A204.1 (cell line): ENCODE results near the gene PREP.
"Not testable (repeated sequence)": the region's sequence is repeated elsewhere in the genome, so short reads cannot be mapped to it uniquely, and the experiment has no call there.

ENCODE experiments used
- FAIRE-seq: peaks from 2 replicates; lab custom pipeline; 2012; peaks lifted over from hg19 to GRCh38; lab: Jason Lieb, UNC

PREP gene

DNA sequence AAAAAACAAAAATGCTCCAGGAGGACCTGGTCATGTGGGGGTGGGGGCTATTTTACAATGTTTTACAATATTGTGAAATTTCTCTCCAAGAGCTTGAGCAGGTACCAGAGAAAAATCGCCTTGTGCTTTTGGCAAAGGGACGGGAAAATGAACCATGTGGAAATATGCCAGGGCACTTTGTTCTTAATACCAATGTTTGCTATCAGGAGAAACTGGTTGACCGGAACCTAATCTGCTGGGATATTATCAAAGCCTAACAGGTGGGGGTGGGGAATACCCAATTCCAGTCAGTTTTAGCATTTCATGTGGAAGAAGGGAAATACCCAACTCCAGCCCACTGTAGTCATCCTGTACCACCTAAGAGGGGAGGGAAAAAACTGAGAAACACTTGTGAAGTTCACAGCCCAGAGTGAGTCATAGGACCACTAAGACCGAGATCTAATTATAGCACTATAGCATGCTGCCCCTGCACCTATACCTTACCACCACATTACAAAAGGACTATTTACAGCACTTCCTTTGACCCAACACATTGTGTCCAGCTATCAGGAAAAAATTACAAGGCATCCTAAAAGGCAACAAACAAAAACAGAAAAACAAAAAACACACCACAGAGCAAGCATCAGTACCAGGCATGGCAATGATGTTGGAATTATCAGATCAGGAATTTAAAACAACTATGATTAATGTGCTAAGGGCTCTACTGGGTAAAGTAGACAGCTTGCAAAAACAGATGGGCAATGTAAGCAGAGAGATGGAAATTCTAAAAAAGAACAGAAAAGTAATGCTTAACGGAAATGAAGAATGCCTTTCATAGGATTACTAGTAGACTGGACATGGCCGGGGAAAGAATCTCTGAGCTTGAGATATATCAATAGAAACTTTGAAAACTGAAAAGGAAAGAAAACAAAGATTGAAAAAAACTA lies 138.9 kb downstream of the PREP start:
- no peak for FAIRE-seq

DNA sequence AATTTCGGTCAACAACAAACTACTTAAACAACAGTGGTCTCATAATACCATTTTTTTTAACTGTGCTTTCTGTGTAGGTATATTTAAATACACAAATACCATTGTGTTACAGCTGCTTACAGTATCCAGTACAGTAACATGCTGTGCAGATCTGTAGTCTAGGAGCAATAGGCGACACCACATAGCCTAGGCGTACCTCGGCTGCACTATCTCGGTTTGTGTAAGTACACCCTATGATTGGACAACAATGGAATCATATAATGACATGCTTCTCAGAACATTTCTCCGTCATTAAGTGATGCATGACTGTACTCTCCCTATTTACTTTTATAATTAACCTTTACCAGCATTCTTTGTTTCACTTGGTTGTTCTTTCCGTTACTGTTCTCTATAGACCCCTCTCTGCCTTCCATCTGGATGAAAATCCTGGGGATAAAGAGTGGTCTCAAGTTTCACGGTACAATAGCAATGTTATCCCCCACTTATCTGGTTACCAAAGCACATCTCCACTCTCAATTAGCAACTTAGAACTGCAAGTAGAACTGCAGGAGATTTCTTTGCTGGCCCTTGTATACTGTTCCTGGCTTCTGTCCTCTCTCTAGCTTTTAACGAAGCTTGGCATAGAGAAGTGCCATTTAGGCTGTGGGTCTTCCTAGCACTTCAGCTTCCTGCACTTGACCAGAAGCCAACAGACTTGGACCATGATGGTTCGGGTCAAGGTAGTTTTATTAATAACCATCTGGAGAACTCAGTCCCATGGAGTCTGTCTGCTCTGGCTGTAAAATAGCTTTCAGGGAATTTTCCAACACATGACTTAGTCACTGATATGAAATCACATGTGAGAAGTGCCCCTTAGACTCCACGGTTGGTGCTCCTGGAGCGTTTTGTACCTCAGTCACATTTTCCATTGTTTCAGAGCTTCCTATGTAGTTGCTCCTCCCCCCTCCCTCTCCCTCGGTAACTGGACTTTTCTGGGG lies 142.7 kb downstream of the PREP start:
- no peak for FAIRE-seq

DNA sequence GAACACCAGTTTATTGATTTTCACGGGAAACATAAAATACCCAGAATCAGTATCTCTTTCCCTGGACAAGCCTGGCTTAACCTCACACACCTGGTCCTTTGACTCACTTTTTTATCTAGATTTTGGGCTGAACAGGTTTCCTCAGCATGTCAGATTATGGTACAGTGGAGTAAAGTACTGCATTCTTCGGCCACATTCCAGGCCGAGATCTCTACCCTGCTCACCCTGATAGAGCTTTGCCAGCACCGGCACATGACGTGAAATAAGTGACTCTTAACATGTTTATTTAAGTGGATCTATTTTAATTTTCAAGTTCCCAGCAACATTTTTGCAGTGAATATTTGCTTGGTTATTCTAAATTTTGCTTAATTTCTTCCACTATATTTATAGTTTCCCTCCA lies 144.1 kb downstream of the PREP start:
- no peak for FAIRE-seq

DNA sequence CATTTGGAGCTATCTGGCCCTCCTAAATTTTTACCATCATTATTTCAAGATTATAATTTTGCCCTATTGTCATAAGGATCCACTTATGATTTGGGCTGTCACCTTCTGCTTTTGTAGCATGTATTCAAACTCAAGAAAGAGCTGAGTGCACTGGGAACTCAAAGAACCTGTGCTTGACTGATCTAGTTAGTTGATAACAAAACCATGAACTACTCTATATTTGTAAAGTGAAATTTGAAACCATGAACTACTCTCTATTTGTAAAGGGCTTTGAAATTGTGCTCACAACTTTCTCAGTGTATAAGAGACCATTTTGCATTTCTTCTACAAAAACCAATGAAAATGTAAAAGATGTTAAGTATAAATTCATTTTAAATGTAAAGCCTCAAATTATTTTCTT lies 145.5 kb downstream of the PREP start:
- FAIRE-seq, result no peak

DNA sequence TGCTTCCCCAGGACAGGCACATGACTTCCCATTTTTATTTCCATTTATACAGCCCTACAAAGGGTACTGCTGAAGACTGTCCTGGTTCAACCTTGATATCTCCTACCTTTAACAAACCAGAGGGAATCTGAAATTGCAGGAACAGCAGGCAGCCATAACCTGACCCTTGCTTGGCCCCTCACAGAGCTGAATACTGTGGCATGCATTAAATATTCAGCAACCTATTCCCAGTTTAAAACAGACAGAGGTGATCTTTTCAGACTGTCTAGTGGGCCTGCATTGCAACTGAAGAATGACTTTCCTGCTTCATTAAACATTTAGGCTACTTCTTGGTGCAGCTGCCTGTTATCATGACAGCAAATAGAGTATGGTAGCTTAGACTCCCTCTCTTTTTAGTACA lies 146.3 kb downstream of the PREP start:
- no peak for FAIRE-seq

DNA sequence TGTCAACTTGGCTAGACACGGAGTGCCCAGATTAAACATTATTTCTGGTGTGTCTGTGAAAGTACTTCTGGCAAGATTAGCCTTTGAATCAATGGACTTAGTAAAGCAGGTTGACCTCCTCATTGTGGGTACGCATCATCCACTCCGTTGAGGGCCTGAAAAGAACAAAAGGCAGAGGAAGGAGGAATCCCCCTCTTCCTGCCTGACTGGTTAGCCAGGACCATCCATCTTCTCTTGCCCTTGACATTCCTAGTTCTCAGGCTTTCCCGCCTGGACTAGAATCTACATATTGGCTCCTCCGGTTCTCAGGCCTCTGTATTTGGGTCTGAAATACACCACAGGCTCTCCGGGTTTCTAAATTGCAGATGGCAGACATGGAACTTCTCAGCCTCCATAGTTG lies 149.1 kb downstream of the PREP start:
- no peak for FAIRE-seq

DNA sequence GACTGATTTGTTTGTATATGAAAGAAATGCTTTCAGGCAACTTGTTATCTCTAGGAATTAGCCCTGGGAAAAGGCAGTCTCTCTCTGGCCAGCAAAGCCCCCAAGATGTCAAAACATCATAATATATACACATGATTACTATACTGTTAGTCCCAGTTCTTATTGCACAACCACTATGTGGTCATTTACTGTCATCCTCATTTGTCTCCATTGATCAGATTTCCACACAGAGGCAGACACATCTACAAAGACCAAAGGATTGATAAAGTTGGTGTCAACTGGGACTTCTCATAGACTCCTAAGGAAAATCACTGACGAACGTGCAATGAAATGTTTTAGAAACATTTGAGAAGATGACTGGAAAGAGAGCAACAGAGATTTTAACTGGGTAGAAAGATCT lies 151.2 kb downstream of the PREP start:
- no peak for FAIRE-seq

DNA sequence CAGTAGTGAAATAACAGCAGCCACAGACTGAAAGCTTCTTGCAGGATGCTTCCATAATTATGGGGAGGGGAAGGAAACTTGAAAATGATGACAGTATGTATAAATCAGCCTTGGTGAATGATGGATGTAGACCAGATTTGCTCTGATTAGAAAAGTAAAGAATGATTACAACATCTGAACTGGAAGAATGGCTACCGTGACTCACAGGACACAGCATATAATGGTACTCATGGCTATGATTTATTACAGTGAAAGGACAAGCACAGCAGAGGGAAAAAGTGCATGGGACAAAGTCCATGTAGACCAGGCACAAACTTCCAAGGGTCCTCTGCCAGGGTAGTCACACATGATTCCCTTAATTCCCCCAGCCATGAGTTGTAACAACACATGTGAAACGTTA lies 152.3 kb downstream of the PREP start:
- no peak for FAIRE-seq

DNA sequence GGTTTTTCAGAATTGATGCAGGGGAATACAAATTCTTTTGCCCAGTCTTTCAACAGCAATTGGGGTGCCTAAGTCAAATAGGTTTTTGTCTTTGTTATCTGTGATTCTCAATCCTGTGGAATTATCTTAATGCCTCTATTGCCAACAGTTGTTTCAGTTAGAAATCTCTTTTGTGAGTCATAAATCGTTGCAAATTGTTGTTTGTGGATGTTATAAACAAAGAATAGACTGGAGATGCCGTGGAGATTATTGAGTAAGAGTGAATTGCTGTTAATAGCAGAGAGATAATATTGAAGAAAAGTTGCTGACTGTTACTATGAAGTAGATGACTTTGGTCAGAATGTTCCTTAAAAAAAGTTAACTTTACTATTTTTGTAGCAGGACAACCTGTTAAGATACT lies 159.4 kb downstream of the PREP start:
- no peak for FAIRE-seq

DNA sequence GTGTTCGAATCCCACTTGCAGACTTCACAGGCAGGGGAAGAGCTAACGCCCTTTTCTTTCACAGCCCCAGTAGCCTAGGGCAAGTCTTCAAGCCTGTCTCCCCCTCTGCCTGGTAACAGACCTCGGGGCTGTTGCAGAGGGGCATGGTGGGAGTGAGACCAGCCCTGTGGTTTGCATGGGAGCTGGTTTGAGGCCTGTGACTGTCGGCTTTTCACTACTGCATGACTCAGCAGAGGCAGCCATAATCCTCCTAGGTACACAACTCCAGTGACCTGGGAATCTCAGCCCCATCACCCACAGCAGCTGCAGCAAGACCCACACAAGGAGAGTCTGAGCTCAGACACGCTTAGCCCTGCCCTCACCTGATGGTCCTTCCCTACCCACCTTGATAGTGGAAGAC lies 167.7 kb downstream of the PREP start:
- FAIRE-seq, result no peak

DNA sequence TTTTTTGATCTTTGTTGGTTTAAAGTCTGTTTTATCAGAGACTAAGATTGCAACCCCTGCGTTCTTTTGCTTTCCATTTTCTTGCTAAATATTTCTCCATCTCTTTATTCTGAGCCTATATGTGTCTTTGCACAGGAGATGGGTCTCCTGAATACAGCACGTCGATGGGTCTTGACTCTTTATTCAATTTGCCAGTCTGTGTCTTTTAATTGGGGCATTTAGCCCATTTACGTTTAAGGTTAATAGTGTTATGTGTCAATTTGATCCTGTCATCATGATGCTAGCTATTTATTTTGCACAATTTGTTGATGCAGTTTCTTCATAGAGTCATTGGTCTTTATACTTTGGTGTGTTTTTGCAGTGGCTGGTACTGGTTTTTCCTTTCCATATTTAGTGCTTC lies 171.1 kb downstream of the PREP start:
- FAIRE-seq, result not testable (repeated sequence)
